Bronchial epithelial cell (primary cell): ENCODE data around the gene CXCL1. TPM values are rescaled to one million over a fixed set of nuclear protein-coding genes. Genes with fewer than 3 reads are reported as not detected.

Source experiments
- DNase-seq: peaks from one replicate; pipeline ENCODE4 v3.0.0-alpha.2; 2010; ENCODE audit warnings: low read depth
- FAIRE-seq: peaks from 2 replicates; lab custom pipeline; 2011; peaks lifted over from hg19 to GRCh38; lab: Jason Lieb, UNC
- H3K27me3 ChIP-seq: 2 replicates; pipeline ENCODE4 v1.5.1; 2011; ENCODE audit warnings: low read length; ENCODE audit not compliant: control insufficient read depth, insufficient read depth
- H3K36me3 ChIP-seq: 2 replicates; pipeline ENCODE4 v1.5.1; 2011; ENCODE audit warnings: low read length; ENCODE audit not compliant: control insufficient read depth, insufficient read depth
- H3K4me3 ChIP-seq: 2 replicates; pipeline ENCODE4 v1.5.1; 2011; ENCODE audit warnings: mild to moderate bottlenecking, low read depth, low read length, control low read depth
- CTCF ChIP-seq: IDR thresholded peaks from 2 replicates; pipeline ENCODE4 v1.5.1; 2011; ENCODE audit warnings: mild to moderate bottlenecking, moderate library complexity, low read length, control low read depth, inconsistent platforms; ENCODE audit not compliant: insufficient read depth, severe bottlenecking
- total RNA-seq: library from RNA; depleted of rRNA; stranded (reverse); fragments of >200 nt; gene quantifications from 2 replicates; pipeline ENCODE4 v1.2.1, GENCODE V29; 2014

The CXCL1 gene
- total RNA-seq, 1 donor from 2014 or later = 4.2 TPM

- Histone ChIP-seq H3K27me3 (no peaks in the 10 kb centered on the region), H3K36me3 (no peaks in the 10 kb centered on the region), H3K4me3 (no peak overlapping the region)
- DNase-seq = no peak
- TF ChIP-seq CTCF = no peak
- no peak for FAIRE-seq
These were observed 33.8 kb downstream of the CXCL1 start for GRCh38 chr4:73902817-73903547.

DNA sequence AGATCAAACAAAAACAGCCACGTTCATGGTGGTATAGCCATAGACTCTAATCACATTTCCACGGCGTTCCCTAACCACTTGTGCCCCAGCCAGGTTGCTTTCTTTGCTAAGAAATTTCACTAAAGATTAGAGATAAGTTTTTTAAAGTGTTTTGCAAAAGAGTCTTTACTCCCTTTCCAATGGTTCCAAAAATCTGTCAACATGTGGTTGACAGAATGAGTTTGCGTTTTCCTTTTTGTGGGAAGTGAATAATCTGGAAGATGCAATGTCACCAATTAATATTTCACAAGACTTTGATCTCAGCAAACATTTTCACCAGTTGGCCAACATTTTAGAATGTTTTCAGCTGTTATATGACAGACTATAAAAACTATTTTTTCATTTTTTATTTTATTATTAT, 35.3 kb downstream of the CXCL1 start:
- FAIRE-seq (no peak), DNase-seq (peak; percentile 38)
- no peaks in the 10 kb centered on the region for H3K27me3 ChIP-seq
- no peaks in the 10 kb centered on the region for H3K36me3 ChIP-seq
- no peak for TF ChIP-seq CTCF
- H3K4me3 ChIP-seq = no peak overlapping the region

DNA sequence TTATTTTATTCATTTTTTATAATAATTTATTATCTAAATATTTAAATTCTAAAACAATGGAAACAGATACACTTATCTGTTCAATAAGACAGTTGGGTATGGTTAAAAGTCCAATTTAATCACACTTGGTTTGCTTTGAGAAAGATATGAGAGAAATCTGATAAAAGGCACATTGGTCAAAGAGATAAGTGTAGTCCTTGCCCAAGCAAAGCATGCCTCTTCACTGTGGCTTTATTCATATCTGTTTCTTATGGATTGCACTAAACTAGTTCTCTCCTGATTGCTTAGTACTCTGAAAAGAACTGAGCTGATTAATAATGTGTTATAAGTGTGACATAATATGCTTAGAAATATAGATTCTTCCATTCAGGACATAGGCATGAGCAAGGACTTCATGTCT, 39.8 kb downstream of the CXCL1 start:
- no peak for TF ChIP-seq CTCF

DNA sequence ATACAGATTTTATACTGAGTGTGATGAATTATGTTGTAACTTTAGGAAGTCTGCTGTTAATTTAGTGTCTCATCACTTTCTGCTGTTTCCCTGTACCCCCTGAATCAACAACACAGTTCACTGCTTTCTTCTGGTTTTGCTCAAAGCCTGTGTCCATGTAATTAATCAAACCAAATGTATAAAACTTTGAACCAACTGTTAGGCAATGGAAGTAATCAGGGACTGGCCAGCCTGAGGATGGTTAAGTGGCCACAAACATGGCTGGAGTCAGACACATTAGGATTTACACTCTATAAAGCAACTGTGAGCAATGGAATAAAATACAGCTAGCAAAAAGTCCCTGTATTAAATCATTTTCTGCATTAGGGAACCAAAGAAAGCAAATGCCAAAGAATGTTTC, 42.6 kb downstream of the CXCL1 start:
- no peaks in the 10 kb centered on the region for H3K27me3 ChIP-seq
- no peak for TF ChIP-seq CTCF
- H3K36me3 ChIP-seq = no peaks in the 10 kb centered on the region
- FAIRE-seq = no peak
- no peak overlapping the region for H3K4me3 ChIP-seq
- DNase-seq = no peak

More for the DNA sequence above, 39.8 kb downstream of the CXCL1 start:
- H3K4me3 ChIP-seq = no peak overlapping the region
- DNase-seq (no peak), FAIRE-seq (no peak)
- H3K36me3 ChIP-seq = no peaks in the 10 kb centered on the region
- H3K27me3 ChIP-seq = no peaks in the 10 kb centered on the region

GRCh38 chr4:73912191-73912590, 43.0 kb downstream of the CXCL1 start:
- DNase-seq (no peak), FAIRE-seq (no peak)
- no peaks in the 10 kb centered on the region for H3K36me3 ChIP-seq
- H3K4me3 ChIP-seq = no peak overlapping the region
- H3K27me3 ChIP-seq = no peaks in the 10 kb centered on the region
- no peak for TF ChIP-seq CTCF

- no peak overlapping the region for H3K4me3 ChIP-seq
- no peak for TF ChIP-seq CTCF
- DNase-seq (no peak), FAIRE-seq (no peak)
- no peaks in the 10 kb centered on the region for H3K36me3 ChIP-seq
- H3K27me3 ChIP-seq = no peaks in the 10 kb centered on the region
These were observed 44.9 kb downstream of the CXCL1 start for GRCh38 chr4:73914071-73914470.
